ENCODE measurements around the gene THOC6. TPM values are rescaled to one million over a fixed set of nuclear protein-coding genes. Genes with fewer than 3 reads are reported as not detected.
"Not testable (repeated sequence)": the region's sequence is repeated elsewhere in the genome, so short reads cannot be mapped to it uniquely, and the experiment has no call there.

THOC6 gene
- total RNA-seq, 6 experiments from 2014 or later = 7.7 to 15.7 (median 9.7) TPM

DNA sequence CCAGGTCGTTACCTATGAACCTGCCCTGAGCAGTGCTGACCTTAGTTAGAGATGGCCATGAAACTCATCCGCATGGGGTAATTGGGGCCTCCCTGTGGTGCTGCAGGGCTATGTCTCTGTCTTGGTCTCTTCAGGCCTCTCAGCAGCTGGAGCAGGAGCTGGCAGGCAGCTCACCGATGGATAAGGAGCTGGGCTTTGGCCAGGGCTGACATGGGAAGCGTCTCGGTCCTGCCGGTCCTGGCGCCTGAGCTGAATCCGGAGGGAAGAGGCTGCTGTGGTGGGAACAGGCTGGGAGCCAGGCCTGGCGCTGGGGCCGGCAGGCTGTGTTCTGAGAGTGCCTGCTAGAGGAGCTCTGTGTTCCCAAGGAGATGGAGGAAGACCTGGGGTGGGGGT is 51.7 kb downstream of the THOC6 start:
- TF ChIP-seq POLR2A (IDR thresholded peaks at IDR 0.05) (no peak), CTCF (IDR thresholded peaks at IDR 0.05) (no peak)
- ATAC-seq (peak in 3 of 4 donors; percentile 14 to 63 (median 23)), DNase-seq (peak in 1 of 3 donors; percentile 46)
- H3K4me1 ChIP-seq = no peaks in the 10 kb centered on the region
- H3K4me3 ChIP-seq = no peak overlapping the region
- intact Hi-C loops (cut with DNase I) = no loop called here
- peak overlapping the region in 2 of 3 donors; percentile 10 to 24 for H3K27ac ChIP-seq
- no peaks in the 10 kb centered on the region for H3K9me3 ChIP-seq
- H3K36me3 ChIP-seq = no peaks in the 10 kb centered on the region
- H3K27me3 ChIP-seq = no peaks in the 10 kb centered on the region
- WGBS (ENCODE audit: insufficient coverage, low coverage, low lambda C conversion rate, missing lambda C conversion rate) = 28% methylated on average over 8 of the region's 10 CpGs

- H3K9me3 ChIP-seq; ATAC-seq; H3K27me3 ChIP-seq; H3K36me3 ChIP-seq; H3K27ac ChIP-seq; H3K4me3 ChIP-seq; intact Hi-C loops (cut with DNase I); H3K4me1 ChIP-seq: not testable (repeated sequence)
- WGBS (ENCODE audit: insufficient coverage, low coverage, low lambda C conversion rate, missing lambda C conversion rate) = 59% methylated on average over 4 of the region's 6 CpGs
- peak in 1 of 3 donors; percentile 39 for DNase-seq
Observed at GRCh38 chr16:3075946-3076345, 52.1 kb downstream of the THOC6 start.

DNA sequence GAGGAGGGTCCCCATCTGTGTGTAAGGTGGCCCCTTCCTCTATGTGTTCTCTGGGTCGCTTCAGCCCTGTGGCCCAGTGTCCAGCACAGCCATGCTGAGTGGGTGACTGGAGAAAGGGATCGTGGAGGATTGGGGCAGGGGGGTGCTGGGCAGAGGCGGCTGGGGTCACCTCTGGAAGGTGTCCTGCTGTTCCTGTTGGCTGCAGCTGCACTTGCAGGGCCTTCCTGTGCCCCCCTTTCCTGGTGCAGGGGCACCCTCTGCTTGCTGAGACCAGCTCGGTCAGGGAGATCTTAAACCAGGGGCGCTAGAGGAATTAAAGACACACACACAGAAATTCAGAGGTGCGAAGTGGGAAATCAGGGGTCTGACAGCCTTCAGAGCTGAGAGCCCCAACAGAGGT is 52.7 kb downstream of the THOC6 start:
- WGBS (ENCODE audit: insufficient coverage, low coverage, low lambda C conversion rate, missing lambda C conversion rate) = 61% methylated on average over 4 of the region's 6 CpGs
- TF ChIP-seq CTCF (IDR thresholded peaks at IDR 0.05) (no peak), POLR2A (IDR thresholded peaks at IDR 0.05) (no peak)
- Histone ChIP-seq H3K36me3 (no peaks in the 10 kb centered on the region), H3K27me3 (no peaks in the 10 kb centered on the region), H3K4me1 (no peaks in the 10 kb centered on the region), H3K4me3 (no peak overlapping the region), H3K9me3 (no peaks in the 10 kb centered on the region), H3K27ac (no peak overlapping the region)
- DNase-seq (peak in 1 of 3 donors; percentile 35), ATAC-seq (no peak)
- intact Hi-C loops (cut with DNase I) = no loop called here

Small RNAs within 50 kb of the gene (small RNA-seq; reads per million reads assigned to genes)
- gene LINC00514 = 0 reads per million in 2 experiments

Other genes starting within 250 kb of the THOC6 start
- gene ELOB, start 246.8 kb upstream of the THOC6 start, total RNA-seq = 100 to 1,000 TPM in 5 of 6 experiments, 10 to 100 TPM in 1; 97.5 to 521 (median 122) TPM
- gene PRSS33, start 236.5 kb upstream of the THOC6 start, total RNA-seq = not detected
- gene PRSS41, start 225.6 kb upstream of the THOC6 start, total RNA-seq = not detected
- not detected for gene PRSS21, start 206.8 kb upstream of the THOC6 start, total RNA-seq
- gene ZG16B, start 193.7 kb upstream of the THOC6 start, total RNA-seq = 1 to 10 TPM in 1 of 6 experiments, under 1 TPM in 3, not detected in 2; 0.24 to 1.6 (median 0.50) TPM
- gene PRSS22, start 165.9 kb upstream of the THOC6 start, total RNA-seq = 1 to 10 TPM in 2 of 6 experiments, under 1 TPM in 3, not detected in 1; 0.18 to 2.1 (median 0.84) TPM
- 10 to 100 TPM in 2 of 6 experiments, 1 to 10 TPM in 4; 3.6 to 18.9 (median 5.6) TPM for gene FLYWCH2, start 140.8 kb upstream of the THOC6 start, total RNA-seq
- gene FLYWCH1, start 112.1 kb upstream of the THOC6 start, total RNA-seq = 10 to 100 TPM in 5 of 6 experiments, 1 to 10 TPM in 1; 9.3 to 19.8 (median 15.1) TPM
- gene KREMEN2, start 59.8 kb upstream of the THOC6 start, total RNA-seq = not detected
- gene PAQR4, start 54.7 kb upstream of the THOC6 start, total RNA-seq = 1 to 10 TPM in 4 of 6 experiments, under 1 TPM in 2; 0.93 to 6.1 (median 3.3) TPM
- gene PKMYT1, start 43.6 kb upstream of the THOC6 start, total RNA-seq = 1 to 10 TPM in 5 of 6 experiments, under 1 TPM in 1; 0.68 to 6.5 (median 1.7) TPM
- gene CLDN9, start 11.1 kb upstream of the THOC6 start, total RNA-seq = 1 to 10 TPM in 2 of 6 experiments, under 1 TPM in 4; 0.25 to 1.7 (median 0.92) TPM
- gene CLDN6, start 5.9 kb upstream of the THOC6 start, total RNA-seq = 1 to 10 TPM in 1 of 6 experiments, not detected in 5; 2.9 TPM
- gene TNFRSF12A, start 3.7 kb upstream of the THOC6 start, total RNA-seq = 100 to 1,000 TPM in 3 of 6 experiments, 10 to 100 TPM in 1, 1 to 10 TPM in 2; 5.2 to 284 (median 69.4) TPM
- 10 to 100 TPM in 5 of 6 experiments, 1 to 10 TPM in 1; 9.7 to 14.6 (median 12.1) TPM for gene HCFC1R1, start 93 bp upstream of the THOC6 start, total RNA-seq
- gene BICDL2, start 12.9 kb downstream of the THOC6 start, total RNA-seq = under 1 TPM in 5 of 6 experiments, not detected in 1; 0.11 to 0.58 (median 0.48) TPM
- gene MMP25, start 22.5 kb downstream of the THOC6 start, total RNA-seq = 1 to 10 TPM; 1.3 to 2.0 (median 1.6) TPM
- 1,000 to 10,000 TPM in 2 of 6 experiments, 100 to 1,000 TPM in 4; 204 to 1,268 (median 669) TPM for gene IL32, start 41.6 kb downstream of the THOC6 start, total RNA-seq
- not detected for gene ZSCAN10, start 75.3 kb downstream of the THOC6 start, total RNA-seq
- gene ZNF205, start 88.6 kb downstream of the THOC6 start, total RNA-seq = 1 to 10 TPM; 4.0 to 8.4 (median 5.4) TPM
- gene ZNF213, start 111.0 kb downstream of the THOC6 start, total RNA-seq = 1 to 10 TPM; 1.3 to 4.4 (median 1.7) TPM
- gene OR1F1, start 164.2 kb downstream of the THOC6 start, total RNA-seq = not detected
- gene ZNF200, start 211.1 kb downstream of the THOC6 start, total RNA-seq = 1 to 10 TPM; 1.9 to 4.8 (median 3.5) TPM
- 1 to 10 TPM in 3 of 6 experiments, under 1 TPM in 3; 0.66 to 1.7 (median 1.0) TPM for gene MEFV, start 232.6 kb downstream of the THOC6 start, total RNA-seq